HCT116 (cell line): ENCODE results near the gene SPARC.

ENCODE experiments used
- ATF3 ChIP-seq: IDR thresholded peaks from 2 replicates; pipeline ENCODE4 v1.6.1; 2012
- CTCF ChIP-seq, 3 experiments: fragments of 200-600 bp in 1 of 3; sonication (generic) in 1 of 3; IDR thresholded peaks in 2 of 3; conservative IDR thresholded peaks in 1 of 3; 2 replicates each; pipeline ENCODE4 v1.5.1; 2012 to 2017; ENCODE audit warnings: low read depth in 2 of 3, low read length in 2 of 3, antibody characterized with exemption in 1 of 3, borderline replicate concordance in 1 of 3, control low read depth in 1 of 3, mild to moderate bottlenecking in 1 of 3, mixed read lengths in 1 of 3, mixed run types in 1 of 3, moderate library complexity in 1 of 3; ENCODE audit not compliant: insufficient read depth in 1 of 3
- EZH2 ChIP-seq: fragments of 200-600 bp; sonication (generic); IDR thresholded peaks from 2 replicates; pipeline ENCODE4 v1.6.1; 2017; ENCODE audit warnings: antibody characterized with exemption, mixed run types
- EZH2phosphoT487 ChIP-seq: fragments of 200-600 bp; IDR thresholded peaks from 2 replicates; pipeline ENCODE4 v1.6.1; 2018; ENCODE audit warnings: antibody characterized with exemption, borderline replicate concordance
- MAX ChIP-seq: IDR thresholded peaks from 2 replicates; pipeline ENCODE4 v1.6.1; 2012
- POLR2A ChIP-seq: IDR thresholded peaks from 2 replicates; pipeline ENCODE4 v1.7.0; 2011; ENCODE audit warnings: borderline replicate concordance; ENCODE audit not compliant: insufficient read depth, insufficient read length; ENCODE audit errors: extremely low read depth
- POLR2AphosphoS5 ChIP-seq: IDR thresholded peaks from 2 replicates; pipeline ENCODE4 v1.6.1; 2011; ENCODE audit warnings: mild to moderate bottlenecking, low read depth, low read length, moderate library complexity
- REST ChIP-seq: IDR thresholded peaks from 2 replicates; pipeline ENCODE4 v1.6.1; 2012; ENCODE audit warnings: low read depth
- SIN3A ChIP-seq: IDR thresholded peaks from 2 replicates; pipeline ENCODE4 v1.6.1; 2012; ENCODE audit warnings: low read depth
- SRF ChIP-seq: IDR thresholded peaks from 2 replicates; pipeline ENCODE4 v1.6.1; 2012; ENCODE audit warnings: low read depth
- TCF7L2 ChIP-seq: IDR thresholded peaks from 2 replicates; pipeline ENCODE4 v1.7.0; 2011; ENCODE audit warnings: borderline replicate concordance, inconsistent platforms; ENCODE audit not compliant: insufficient read depth, insufficient read length; ENCODE audit errors: extremely low read depth
- YY1 ChIP-seq: IDR thresholded peaks from 2 replicates; pipeline ENCODE4 v1.6.1; 2011; ENCODE audit warnings: low read length, low read depth, moderate library complexity, mild to moderate bottlenecking; ENCODE audit not compliant: insufficient replicate concordance; ENCODE audit errors: extremely low read depth
- ZBTB33 ChIP-seq: IDR thresholded peaks from 2 replicates; pipeline ENCODE4 v1.6.1; 2011; ENCODE audit warnings: mild to moderate bottlenecking, low read length, moderate library complexity; ENCODE audit not compliant: insufficient replicate concordance; ENCODE audit errors: extremely low read depth
- ZNF274 ChIP-seq: fragments of 200-500 bp; sonication (Bioruptor generic); IDR thresholded peaks from 2 replicates; pipeline ENCODE4 v1.6.1; 2014; ENCODE audit warnings: mild to moderate bottlenecking, low read depth, low read length, inconsistent platforms

- no peak for TF ChIP-seq POLR2A
- no peak for TF ChIP-seq ZBTB33
- no peak for TF ChIP-seq TCF7L2
- TF ChIP-seq CTCF (IDR thresholded peaks at IDR 0.05 in 2 of 3, conservative IDR thresholded peaks at IDR 0.05 in 1 of 3; ENCODE audit: borderline replicate concordance in 1 of 3, insufficient read depth in 1 of 3, low read depth in 2 of 3, low read length in 2 of 3), result no peak
- TF ChIP-seq ZNF274, result no peak
- TF ChIP-seq YY1, result no peak
- TF ChIP-seq EZH2phosphoT487, result no peak
- no peak for TF ChIP-seq POLR2AphosphoS5
- TF ChIP-seq SRF, result no peak
- TF ChIP-seq MAX, result no peak
- TF ChIP-seq ATF3, result no peak
- no peak for TF ChIP-seq SIN3A
- no peak for TF ChIP-seq EZH2
- no peak for TF ChIP-seq REST
These were observed 29.6 kb downstream of the SPARC start for GRCh38 chr5:151657114-151657513.
